ENCODE measurements around the gene GPR33. TPM values are rescaled to one million over a fixed set of nuclear protein-coding genes. Genes with fewer than 3 reads are reported as not detected.
"Not testable (repeated sequence)": the region's sequence is repeated elsewhere in the genome, so short reads cannot be mapped to it uniquely, and the experiment has no call there.

GPR33 gene
- total RNA-seq, 2 donors from 2014 or later: not detected

GRCh38 chr14:31439561-31439960, 48.3 kb downstream of the GPR33 start:
- H3K27me3 Mint-ChIP-seq (ENCODE audit: insufficient read depth): no peaks in the 10 kb centered on the region
- no peaks in the 10 kb centered on the region for H3K27me3 ChIP-seq (ENCODE audit: control insufficient read depth, insufficient read depth, low read length, poor library complexity, severe bottlenecking)
- no peaks in the 10 kb centered on the region for H3K4me1 Mint-ChIP-seq
- no peak overlapping the region for H3K9ac ChIP-seq (ENCODE audit: extremely low read depth, low read length, poor library complexity, severe bottlenecking)
- H3K4me3 Mint-ChIP-seq: no peak overlapping the region
- WGBS, 2 experiments (ENCODE audit: insufficient coverage in 1 of 2, insufficient read length in 1 of 2): 75 to 90% methylated on average over 2 of the region's 2 CpGs
- H3K4me3 ChIP-seq (ENCODE audit: low read length): no peak overlapping the region
- H3K9me3 Mint-ChIP-seq: peaks cover 19% of the 10 kb centered on the region
- no peak overlapping the region for H3K27ac Mint-ChIP-seq
- H3K36me3 Mint-ChIP-seq (ENCODE audit: low read depth): peaks cover 22% of the 10 kb centered on the region
- H3K9me3 ChIP-seq (ENCODE audit: control insufficient read depth, low read length): peaks cover 10% of the 10 kb centered on the region
- H3K36me3 ChIP-seq (ENCODE audit: control insufficient read depth, insufficient read depth, low read length): no peaks in the 10 kb centered on the region
- no peak for DNase-seq
- H3K27ac ChIP-seq (ENCODE audit: low read depth, low read length): peak overlapping the region; percentile 49
- H3K4me1 ChIP-seq (ENCODE audit: control insufficient read depth, insufficient read depth, low read length): no peaks in the 10 kb centered on the region
- no peak for TF ChIP-seq CTCF (conservative IDR thresholded peaks at IDR 0.05)

GRCh38 chr14:31437045-31437691, 50.7 kb downstream of the GPR33 start:
- not testable (repeated sequence) for H3K4me1 ChIP-seq (ENCODE audit: control insufficient read depth, insufficient read depth, low read length); H3K27ac Mint-ChIP-seq; H3K27me3 ChIP-seq (ENCODE audit: control insufficient read depth, insufficient read depth, low read length, poor library complexity, severe bottlenecking); H3K27me3 Mint-ChIP-seq (ENCODE audit: insufficient read depth); H3K4me3 Mint-ChIP-seq; H3K36me3 ChIP-seq (ENCODE audit: control insufficient read depth, insufficient read depth, low read length); DNase-seq; H3K4me1 Mint-ChIP-seq; H3K27ac ChIP-seq (ENCODE audit: low read depth, low read length); H3K9ac ChIP-seq (ENCODE audit: extremely low read depth, low read length, poor library complexity, severe bottlenecking); H3K4me3 ChIP-seq (ENCODE audit: low read length)
- WGBS, 2 experiments (ENCODE audit: insufficient coverage in 1 of 2, insufficient read length in 1 of 2): 85 to 100% methylated on average over 3 to 10 of the region's 45 CpGs
- Mint-ChIP-seq H3K9me3 (peaks cover 21% of the 10 kb centered on the region), H3K36me3 (ENCODE audit: low read depth) (peaks cover 21% of the 10 kb centered on the region)
- peaks cover 13% of the 10 kb centered on the region for H3K9me3 ChIP-seq (ENCODE audit: control insufficient read depth, low read length)

- Histone ChIP-seq H3K4me1 (ENCODE audit: control insufficient read depth, insufficient read depth, low read length) (no peaks in the 10 kb centered on the region), H3K36me3 (ENCODE audit: control insufficient read depth, insufficient read depth, low read length) (no peaks in the 10 kb centered on the region), H3K4me3 (ENCODE audit: low read length) (no peak overlapping the region), H3K9me3 (ENCODE audit: control insufficient read depth, low read length) (peaks cover 16% of the 10 kb centered on the region), H3K27ac (ENCODE audit: low read depth, low read length) (no peak overlapping the region), H3K27me3 (ENCODE audit: control insufficient read depth, insufficient read depth, low read length, poor library complexity, severe bottlenecking) (no peaks in the 10 kb centered on the region), H3K9ac (ENCODE audit: extremely low read depth, low read length, poor library complexity, severe bottlenecking) (no peak overlapping the region)
- H3K36me3 Mint-ChIP-seq (ENCODE audit: low read depth): peaks cover 25% of the 10 kb centered on the region
- H3K27me3 Mint-ChIP-seq (ENCODE audit: insufficient read depth): no peaks in the 10 kb centered on the region
- no peak for DNase-seq
- peaks cover 25% of the 10 kb centered on the region for H3K9me3 Mint-ChIP-seq
- no peak for TF ChIP-seq CTCF (conservative IDR thresholded peaks at IDR 0.05)
- H3K27ac Mint-ChIP-seq: no peak overlapping the region
- no peaks in the 10 kb centered on the region for H3K4me1 Mint-ChIP-seq
- no peak overlapping the region for H3K4me3 Mint-ChIP-seq
Measured at GRCh38 chr14:31435276-31435675, 52.6 kb downstream of the GPR33 start.

Other genes with a start within 250 kb of the GPR33 start
- 10 to 100 TPM; 31.7 to 36.4 TPM for gene HEATR5A, start 67.5 kb downstream of the GPR33 start, total RNA-seq
- gene DTD2, start 30.5 kb downstream of the GPR33 start, total RNA-seq: 10 to 100 TPM; 12.7 to 14.9 TPM
- gene NUBPL, start 73.4 kb upstream of the GPR33 start, total RNA-seq: 10 to 100 TPM; 12.2 to 14.0 TPM

Measured in endodermal cell (in vitro differentiated cells).